ENCODE data around the gene PPFIA1. TPM values are rescaled to one million over a fixed set of nuclear protein-coding genes. Genes with fewer than 3 reads are reported as not detected.

Gene PPFIA1
- total RNA-seq, result 10 to 100 TPM; 27.2 to 30.9 TPM

GRCh38 chr11:70270104-70270876, at the start of gene PPFIA1:
PPFIA1 (plus strand) TSS chr11:70270690; CDS start chr11:70272173, 1,483 bp downstream.
- intact Hi-C loops (cut with micrococcal nuclease), result no loop called here
- no peak for TF ChIP-seq CTCF (IDR thresholded peaks at IDR 0.05)
- peaks cover 32% of the 10 kb centered on the region for H3K4me1 Mint-ChIP-seq (ENCODE audit: low read depth)
- peaks cover 11% of the 10 kb centered on the region for H3K27me3 Mint-ChIP-seq
- POLR2A ChIA-PET, result interaction anchor here (0.6 to 1.4 kb wide), 3 partner anchors 66 to 109 kb away, joined by 3 to 4 read pairs (median 3); partner anchors contain the start of gene FADD
- DNase-seq (peak; percentile 95), ATAC-seq (peak; percentile 96)
- no peaks in the 10 kb centered on the region for H3K9me3 Mint-ChIP-seq
- peak within 1 kb of the TSS; percentile 84 for H3K4me3 Mint-ChIP-seq
- CTCF ChIA-PET, result no interaction called here
- peak within 1 kb of the TSS; percentile 83 for H3K27ac Mint-ChIP-seq
- peaks cover 26% of the 10 kb centered on the region for H3K36me3 Mint-ChIP-seq (ENCODE audit: low read depth)

- H3K36me3 Mint-ChIP-seq (ENCODE audit: low read depth), result no peaks in the 10 kb centered on the region
- DNase-seq, result no peak
- no peak for ATAC-seq
- no peaks in the 10 kb centered on the region for H3K9me3 Mint-ChIP-seq
- no peaks in the 10 kb centered on the region for H3K4me1 Mint-ChIP-seq (ENCODE audit: low read depth)
- H3K27me3 Mint-ChIP-seq, result peaks cover 6% of the 10 kb centered on the region
- ChIA-PET CTCF (no interaction called here), POLR2A (no interaction called here)
- TF ChIP-seq CTCF (IDR thresholded peaks at IDR 0.05), result no peak
- H3K4me3 Mint-ChIP-seq, result no peak overlapping the region
- H3K27ac Mint-ChIP-seq, result no peak overlapping the region
- intact Hi-C loops (cut with micrococcal nuclease), result no loop called here
Observed at GRCh38 chr11:70220920-70221319, 49.6 kb upstream of the PPFIA1 start.

GRCh38 chr11:70225681-70226177, 44.8 kb upstream of the PPFIA1 start:
- CTCF ChIA-PET, result no interaction called here
- POLR2A ChIA-PET, result interaction anchor here (1.6 kb wide), 1 partner anchor 21 kb away, joined by 4 read pairs; no protein-coding TSS in a partner anchor
- no peaks in the 10 kb centered on the region for H3K36me3 Mint-ChIP-seq (ENCODE audit: low read depth)

GRCh38 chr11:70226183-70226582, 44.3 kb upstream of the PPFIA1 start:
- Mint-ChIP-seq H3K27ac (no peak overlapping the region), H3K9me3 (no peaks in the 10 kb centered on the region), H3K27me3 (no peaks in the 10 kb centered on the region), H3K4me1 (ENCODE audit: low read depth) (no peaks in the 10 kb centered on the region), H3K4me3 (no peak overlapping the region), H3K36me3 (ENCODE audit: low read depth) (no peaks in the 10 kb centered on the region)
- no peak for ATAC-seq
- CTCF ChIA-PET, result no interaction called here
- DNase-seq, result no peak
- intact Hi-C loops (cut with micrococcal nuclease), result no loop called here
- no peak for TF ChIP-seq CTCF (IDR thresholded peaks at IDR 0.05)
- POLR2A ChIA-PET, result interaction anchor here (1.6 kb wide), 1 partner anchor 22 kb away, joined by 4 read pairs; no protein-coding TSS in a partner anchor

More at GRCh38 chr11:70225681-70226177, 44.8 kb upstream of the PPFIA1 start:
- H3K4me1 Mint-ChIP-seq (ENCODE audit: low read depth), result no peaks in the 10 kb centered on the region
- no peak overlapping the region for H3K27ac Mint-ChIP-seq
- TF ChIP-seq CTCF (IDR thresholded peaks at IDR 0.05), result no peak
- no peaks in the 10 kb centered on the region for H3K9me3 Mint-ChIP-seq
- H3K4me3 Mint-ChIP-seq, result no peak overlapping the region
- ATAC-seq (no peak), DNase-seq (no peak)
- intact Hi-C loops (cut with micrococcal nuclease), result no loop called here
- H3K27me3 Mint-ChIP-seq, result no peaks in the 10 kb centered on the region

GRCh38 chr11:70226967-70227366, 43.5 kb upstream of the PPFIA1 start:
- CTCF ChIA-PET, result no interaction called here
- intact Hi-C loops (cut with micrococcal nuclease), result no loop called here
- TF ChIP-seq CTCF (IDR thresholded peaks at IDR 0.05), result no peak
- no peak overlapping the region for H3K4me3 Mint-ChIP-seq
- ATAC-seq (no peak), DNase-seq (peak; percentile 18)
- H3K36me3 Mint-ChIP-seq (ENCODE audit: low read depth), result no peaks in the 10 kb centered on the region
- H3K4me1 Mint-ChIP-seq (ENCODE audit: low read depth), result no peaks in the 10 kb centered on the region
- no peak overlapping the region for H3K27ac Mint-ChIP-seq
- H3K9me3 Mint-ChIP-seq, result no peaks in the 10 kb centered on the region
- POLR2A ChIA-PET, result no interaction called here
- H3K27me3 Mint-ChIP-seq, result no peaks in the 10 kb centered on the region

All from activated CD8-positive, alpha-beta T cell treated with anti-CD3 and anti-CD28 coated beads for 36 hours (primary cell).